HEK293 (cell line): ENCODE results near the gene TUBGCP6.

Experiments
- EGR2 ChIP-seq: fragments of 450-650 bp; formaldehyde crosslinking; IDR thresholded peaks from 2 replicates; pipeline ENCODE4 v1.5.1; 2016; ENCODE audit warnings: low read depth, missing biosample characterization, missing genetic modification characterization
- GFI1B ChIP-seq: fragments of 450-650 bp; formaldehyde crosslinking; IDR thresholded peaks from 2 replicates; pipeline ENCODE4 v1.5.1; 2016; ENCODE audit warnings: missing biosample characterization, missing genetic modification characterization
- GLI2 ChIP-seq: fragments of 450-650 bp; formaldehyde crosslinking; IDR thresholded peaks from 2 replicates; pipeline ENCODE4; 2017; ENCODE audit warnings: missing biosample characterization, missing genetic modification characterization, low read depth, borderline replicate concordance
- HOXA7 ChIP-seq: sonication (generic); formaldehyde crosslinking; IDR thresholded peaks from 2 replicates; pipeline ENCODE4 v1.8.1; 2022; ENCODE audit warnings: missing genetic modification reagents, borderline replicate concordance
- HOXD13 ChIP-seq: sonication (generic); formaldehyde crosslinking; IDR thresholded peaks from 2 replicates; pipeline ENCODE4 v1.8.0; 2022; ENCODE audit warnings: missing genetic modification reagents, borderline replicate concordance
- KLF16 ChIP-seq: fragments of 450-650 bp; formaldehyde crosslinking; IDR thresholded peaks from 2 replicates; pipeline ENCODE4 v1.5.1; 2017; ENCODE audit warnings: missing biosample characterization, missing genetic modification characterization
- KLF7 ChIP-seq: fragments of 450-650 bp; formaldehyde crosslinking; IDR thresholded peaks from 2 replicates; pipeline ENCODE4 v1.5.1; 2016; ENCODE audit warnings: missing biosample characterization, missing genetic modification characterization, borderline replicate concordance
- KLF9 ChIP-seq: fragments of 450-650 bp; formaldehyde crosslinking; IDR thresholded peaks from 2 replicates; pipeline ENCODE4 v1.5.1; 2016; ENCODE audit warnings: missing biosample characterization, missing genetic modification characterization, low read depth
- SETDB1 ChIP-seq: IDR thresholded peaks from one replicate; pipeline ENCODE4 v1.6.1; 2017; ENCODE audit warnings: mild to moderate bottlenecking, low read length, moderate library complexity, mixed read lengths; ENCODE audit not compliant: insufficient read length
- ZFP3 ChIP-seq: fragments of 450-650 bp; formaldehyde crosslinking; IDR thresholded peaks from 2 replicates; pipeline ENCODE4 v1.5.1; 2016; ENCODE audit warnings: low read depth, missing biosample characterization, missing genetic modification characterization
- ZNF112 ChIP-seq: fragments of 450-650 bp; formaldehyde crosslinking; IDR thresholded peaks from 2 replicates; pipeline ENCODE4 v1.5.0; 2017; ENCODE audit warnings: missing biosample characterization, missing genetic modification characterization
- ZNF23 ChIP-seq: fragments of 450-650 bp; formaldehyde crosslinking; IDR thresholded peaks from 2 replicates; pipeline ENCODE4 v1.5.1; 2016; ENCODE audit warnings: missing biosample characterization, missing genetic modification characterization, borderline replicate concordance
- ZNF274 ChIP-seq, 2 experiments: fragments of 200-500 bp in 1 of 2; fragments of 450-650 bp in 1 of 2; sonication (Bioruptor generic) in 1 of 2; formaldehyde crosslinking in 1 of 2; IDR thresholded peaks; 2 replicates each; pipeline versions ENCODE4 v1.5.1 to v1.6.1; 2014 to 2016; ENCODE audit warnings: borderline replicate concordance in 1 of 2, inconsistent platforms in 1 of 2, low read length in 1 of 2, missing biosample characterization in 1 of 2, missing genetic modification characterization in 1 of 2
- ZNF404 ChIP-seq: fragments of 450-650 bp; formaldehyde crosslinking; IDR thresholded peaks from 2 replicates; pipeline ENCODE4 v1.5.1; 2017; ENCODE audit warnings: missing biosample characterization, missing genetic modification characterization
- ZNF48 ChIP-seq: fragments of 450-650 bp; formaldehyde crosslinking; IDR thresholded peaks from 2 replicates; pipeline ENCODE4 v1.5.1; 2016; ENCODE audit warnings: missing biosample characterization, missing genetic modification characterization
- ZNF544 ChIP-seq: fragments of 450-650 bp; formaldehyde crosslinking; IDR thresholded peaks from 2 replicates; pipeline ENCODE4 v1.5.0; 2017; ENCODE audit warnings: missing biosample characterization, missing genetic modification characterization
- ZNF629 ChIP-seq: fragments of 450-650 bp; formaldehyde crosslinking; IDR thresholded peaks from 2 replicates; pipeline ENCODE4 v1.5.1; 2017; ENCODE audit warnings: missing biosample characterization, missing genetic modification characterization
- ZNF707 ChIP-seq: fragments of 450-650 bp; formaldehyde crosslinking; IDR thresholded peaks from 2 replicates; pipeline ENCODE4 v1.5.1; 2016; ENCODE audit warnings: missing biosample characterization, missing genetic modification characterization
- ZNF830 ChIP-seq: fragments of 450-650 bp; IDR thresholded peaks from 2 replicates; pipeline ENCODE4 v1.5.0; 2018; ENCODE audit warnings: missing biosample characterization, missing genetic modification characterization, low read depth, mild to moderate bottlenecking, moderate library complexity
- TF ChIP-seq, protein P1 (sequence below): fragments of 450-650 bp; formaldehyde crosslinking; IDR thresholded peaks from 2 replicates; pipeline ENCODE4 v1.5.1; 2016; ENCODE audit warnings: missing biosample characterization, missing genetic modification characterization
- TF ChIP-seq, protein P2 (sequence below): fragments of 450-650 bp; formaldehyde crosslinking; IDR thresholded peaks from 2 replicates; pipeline ENCODE4 v1.5.1; 2016; ENCODE audit warnings: missing biosample characterization, missing genetic modification characterization
- TF ChIP-seq, protein P3 (sequence below): fragments of 450-650 bp; formaldehyde crosslinking; IDR thresholded peaks from 2 replicates; pipeline ENCODE4 v1.5.1; 2016; ENCODE audit warnings: missing biosample characterization, missing genetic modification characterization, borderline replicate concordance
- TF ChIP-seq, protein P4 (sequence below): fragments of 450-650 bp; formaldehyde crosslinking; IDR thresholded peaks from 2 replicates; pipeline ENCODE4 v1.5.1; 2016; ENCODE audit warnings: missing biosample characterization, missing genetic modification characterization
- TF ChIP-seq, protein P5 (sequence below): fragments of 450-650 bp; formaldehyde crosslinking; IDR thresholded peaks from 2 replicates; pipeline ENCODE4 v1.5.1; 2017; ENCODE audit warnings: missing biosample characterization, mild to moderate bottlenecking, missing genetic modification characterization, moderate library complexity
- TF ChIP-seq, protein P6 (sequence below): fragments of 450-650 bp; formaldehyde crosslinking; IDR thresholded peaks from 2 replicates; pipeline ENCODE4 v1.5.1; 2017; ENCODE audit warnings: missing biosample characterization, missing genetic modification characterization
- TF ChIP-seq, protein P7 (sequence below): fragments of 450-650 bp; IDR thresholded peaks from 2 replicates; pipeline ENCODE4 v1.5.1; 2018; ENCODE audit warnings: missing biosample characterization, missing genetic modification characterization

The TUBGCP6 gene

DNA sequence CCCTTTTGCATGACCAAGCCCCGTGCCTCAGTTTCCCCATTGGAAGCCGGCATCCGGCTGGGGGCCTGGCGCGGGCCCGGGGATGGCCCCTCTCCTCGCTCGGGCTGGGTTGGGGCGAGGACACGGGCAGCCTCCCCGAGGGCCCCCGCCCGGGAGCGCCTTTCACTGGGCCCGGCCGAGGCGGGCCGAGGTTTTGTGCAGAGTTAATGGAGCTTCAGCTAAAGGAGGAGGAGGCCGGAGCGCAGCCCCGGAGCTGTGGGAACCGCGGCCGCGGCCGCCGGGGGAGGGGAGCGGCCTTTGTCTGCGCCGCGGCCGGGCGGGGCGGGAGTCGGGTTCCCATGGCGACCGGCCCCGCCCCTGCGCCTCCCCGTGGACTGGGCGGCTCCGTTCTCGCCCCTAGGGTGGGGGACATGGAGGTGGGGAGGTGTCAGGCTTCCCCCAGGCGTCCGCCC, 26.7 kb upstream of the TUBGCP6 start (continued):
- TF ChIP-seq, protein P1, sequence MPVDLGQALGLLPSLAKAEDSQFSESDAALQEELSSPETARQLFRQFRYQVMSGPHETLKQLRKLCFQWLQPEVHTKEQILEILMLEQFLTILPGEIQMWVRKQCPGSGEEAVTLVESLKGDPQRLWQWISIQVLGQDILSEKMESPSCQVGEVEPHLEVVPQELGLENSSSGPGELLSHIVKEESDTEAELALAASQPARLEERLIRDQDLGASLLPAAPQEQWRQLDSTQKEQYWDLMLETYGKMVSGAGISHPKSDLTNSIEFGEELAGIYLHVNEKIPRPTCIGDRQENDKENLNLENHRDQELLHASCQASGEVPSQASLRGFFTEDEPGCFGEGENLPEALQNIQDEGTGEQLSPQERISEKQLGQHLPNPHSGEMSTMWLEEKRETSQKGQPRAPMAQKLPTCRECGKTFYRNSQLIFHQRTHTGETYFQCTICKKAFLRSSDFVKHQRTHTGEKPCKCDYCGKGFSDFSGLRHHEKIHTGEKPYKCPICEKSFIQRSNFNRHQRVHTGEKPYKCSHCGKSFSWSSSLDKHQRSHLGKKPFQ (tag by site-specific recombination): no peak
- TF ChIP-seq ZNF404 (tag by site-specific recombination): no peak
- TF ChIP-seq, protein P2, sequence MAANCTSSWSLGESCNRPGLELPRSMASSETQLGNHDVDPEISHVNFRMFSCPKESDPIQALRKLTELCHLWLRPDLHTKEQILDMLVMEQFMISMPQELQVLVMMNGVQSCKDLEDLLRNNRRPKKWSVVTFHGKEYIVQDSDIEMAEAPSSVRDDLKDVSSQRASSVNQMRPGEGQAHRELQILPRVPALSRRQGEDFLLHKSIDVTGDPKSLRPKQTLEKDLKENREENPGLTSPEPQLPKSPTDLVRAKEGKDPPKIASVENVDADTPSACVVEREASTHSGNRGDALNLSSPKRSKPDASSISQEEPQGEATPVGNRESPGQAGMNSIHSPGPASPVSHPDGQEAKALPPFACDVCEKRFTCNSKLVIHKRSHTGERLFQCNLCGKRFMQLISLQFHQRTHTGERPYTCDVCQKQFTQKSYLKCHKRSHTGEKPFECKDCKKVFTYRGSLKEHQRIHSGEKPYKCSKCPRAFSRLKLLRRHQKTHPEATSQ: no peak
- TF ChIP-seq, protein P3, sequence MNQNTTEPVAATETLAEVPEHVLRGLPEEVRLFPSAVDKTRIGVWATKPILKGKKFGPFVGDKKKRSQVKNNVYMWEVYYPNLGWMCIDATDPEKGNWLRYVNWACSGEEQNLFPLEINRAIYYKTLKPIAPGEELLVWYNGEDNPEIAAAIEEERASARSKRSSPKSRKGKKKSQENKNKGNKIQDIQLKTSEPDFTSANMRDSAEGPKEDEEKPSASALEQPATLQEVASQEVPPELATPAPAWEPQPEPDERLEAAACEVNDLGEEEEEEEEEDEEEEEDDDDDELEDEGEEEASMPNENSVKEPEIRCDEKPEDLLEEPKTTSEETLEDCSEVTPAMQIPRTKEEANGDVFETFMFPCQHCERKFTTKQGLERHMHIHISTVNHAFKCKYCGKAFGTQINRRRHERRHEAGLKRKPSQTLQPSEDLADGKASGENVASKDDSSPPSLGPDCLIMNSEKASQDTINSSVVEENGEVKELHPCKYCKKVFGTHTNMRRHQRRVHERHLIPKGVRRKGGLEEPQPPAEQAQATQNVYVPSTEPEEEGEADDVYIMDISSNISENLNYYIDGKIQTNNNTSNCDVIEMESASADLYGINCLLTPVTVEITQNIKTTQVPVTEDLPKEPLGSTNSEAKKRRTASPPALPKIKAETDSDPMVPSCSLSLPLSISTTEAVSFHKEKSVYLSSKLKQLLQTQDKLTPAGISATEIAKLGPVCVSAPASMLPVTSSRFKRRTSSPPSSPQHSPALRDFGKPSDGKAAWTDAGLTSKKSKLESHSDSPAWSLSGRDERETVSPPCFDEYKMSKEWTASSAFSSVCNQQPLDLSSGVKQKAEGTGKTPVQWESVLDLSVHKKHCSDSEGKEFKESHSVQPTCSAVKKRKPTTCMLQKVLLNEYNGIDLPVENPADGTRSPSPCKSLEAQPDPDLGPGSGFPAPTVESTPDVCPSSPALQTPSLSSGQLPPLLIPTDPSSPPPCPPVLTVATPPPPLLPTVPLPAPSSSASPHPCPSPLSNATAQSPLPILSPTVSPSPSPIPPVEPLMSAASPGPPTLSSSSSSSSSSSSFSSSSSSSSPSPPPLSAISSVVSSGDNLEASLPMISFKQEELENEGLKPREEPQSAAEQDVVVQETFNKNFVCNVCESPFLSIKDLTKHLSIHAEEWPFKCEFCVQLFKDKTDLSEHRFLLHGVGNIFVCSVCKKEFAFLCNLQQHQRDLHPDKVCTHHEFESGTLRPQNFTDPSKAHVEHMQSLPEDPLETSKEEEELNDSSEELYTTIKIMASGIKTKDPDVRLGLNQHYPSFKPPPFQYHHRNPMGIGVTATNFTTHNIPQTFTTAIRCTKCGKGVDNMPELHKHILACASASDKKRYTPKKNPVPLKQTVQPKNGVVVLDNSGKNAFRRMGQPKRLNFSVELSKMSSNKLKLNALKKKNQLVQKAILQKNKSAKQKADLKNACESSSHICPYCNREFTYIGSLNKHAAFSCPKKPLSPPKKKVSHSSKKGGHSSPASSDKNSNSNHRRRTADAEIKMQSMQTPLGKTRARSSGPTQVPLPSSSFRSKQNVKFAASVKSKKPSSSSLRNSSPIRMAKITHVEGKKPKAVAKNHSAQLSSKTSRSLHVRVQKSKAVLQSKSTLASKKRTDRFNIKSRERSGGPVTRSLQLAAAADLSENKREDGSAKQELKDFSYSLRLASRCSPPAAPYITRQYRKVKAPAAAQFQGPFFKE: no peak
- TF ChIP-seq ZNF544 (tag by site-specific recombination): no peak
- no peak; the same call in 1 of the 2 replicates for TF ChIP-seq KLF7
- TF ChIP-seq SETDB1: no peak
- TF ChIP-seq, protein P4, sequence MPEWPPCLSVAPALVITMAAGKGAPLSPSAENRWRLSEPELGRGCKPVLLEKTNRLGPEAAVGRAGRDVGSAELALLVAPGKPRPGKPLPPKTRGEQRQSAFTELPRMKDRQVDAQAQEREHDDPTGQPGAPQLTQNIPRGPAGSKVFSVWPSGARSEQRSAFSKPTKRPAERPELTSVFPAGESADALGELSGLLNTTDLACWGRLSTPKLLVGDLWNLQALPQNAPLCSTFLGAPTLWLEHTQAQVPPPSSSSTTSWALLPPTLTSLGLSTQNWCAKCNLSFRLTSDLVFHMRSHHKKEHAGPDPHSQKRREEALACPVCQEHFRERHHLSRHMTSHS (tag by site-specific recombination): no peak
- no peak for TF ChIP-seq ZNF23 (tag by site-specific recombination)
- TF ChIP-seq, protein P5, sequence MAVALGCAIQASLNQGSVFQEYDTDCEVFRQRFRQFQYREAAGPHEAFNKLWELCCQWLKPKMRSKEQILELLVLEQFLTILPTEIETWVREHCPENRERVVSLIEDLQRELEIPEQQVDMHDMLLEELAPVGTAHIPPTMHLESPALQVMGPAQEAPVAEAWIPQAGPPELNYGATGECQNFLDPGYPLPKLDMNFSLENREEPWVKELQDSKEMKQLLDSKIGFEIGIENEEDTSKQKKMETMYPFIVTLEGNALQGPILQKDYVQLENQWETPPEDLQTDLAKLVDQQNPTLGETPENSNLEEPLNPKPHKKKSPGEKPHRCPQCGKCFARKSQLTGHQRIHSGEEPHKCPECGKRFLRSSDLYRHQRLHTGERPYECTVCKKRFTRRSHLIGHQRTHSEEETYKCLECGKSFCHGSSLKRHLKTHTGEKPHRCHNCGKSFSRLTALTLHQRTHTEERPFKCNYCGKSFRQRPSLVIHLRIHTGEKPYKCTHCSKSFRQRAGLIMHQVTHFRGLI (tag by site-specific recombination): no peak
- no peak for TF ChIP-seq EGR2 (tag by site-specific recombination)
- TF ChIP-seq ZNF112 (tag by site-specific recombination): no peak
- TF ChIP-seq KLF9 (tag by site-specific recombination): peak; percentile 66
- TF ChIP-seq, protein P6, sequence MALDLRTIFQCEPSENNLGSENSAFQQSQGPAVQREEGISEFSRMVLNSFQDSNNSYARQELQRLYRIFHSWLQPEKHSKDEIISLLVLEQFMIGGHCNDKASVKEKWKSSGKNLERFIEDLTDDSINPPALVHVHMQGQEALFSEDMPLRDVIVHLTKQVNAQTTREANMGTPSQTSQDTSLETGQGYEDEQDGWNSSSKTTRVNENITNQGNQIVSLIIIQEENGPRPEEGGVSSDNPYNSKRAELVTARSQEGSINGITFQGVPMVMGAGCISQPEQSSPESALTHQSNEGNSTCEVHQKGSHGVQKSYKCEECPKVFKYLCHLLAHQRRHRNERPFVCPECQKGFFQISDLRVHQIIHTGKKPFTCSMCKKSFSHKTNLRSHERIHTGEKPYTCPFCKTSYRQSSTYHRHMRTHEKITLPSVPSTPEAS: no peak
- TF ChIP-seq ZNF629 (tag by site-specific recombination): no peak
- TF ChIP-seq GLI2 (tag by site-specific recombination): no peak
- TF ChIP-seq KLF16: no peak
- no peak for TF ChIP-seq ZFP3 (tag by site-specific recombination)
- TF ChIP-seq, protein P7, sequence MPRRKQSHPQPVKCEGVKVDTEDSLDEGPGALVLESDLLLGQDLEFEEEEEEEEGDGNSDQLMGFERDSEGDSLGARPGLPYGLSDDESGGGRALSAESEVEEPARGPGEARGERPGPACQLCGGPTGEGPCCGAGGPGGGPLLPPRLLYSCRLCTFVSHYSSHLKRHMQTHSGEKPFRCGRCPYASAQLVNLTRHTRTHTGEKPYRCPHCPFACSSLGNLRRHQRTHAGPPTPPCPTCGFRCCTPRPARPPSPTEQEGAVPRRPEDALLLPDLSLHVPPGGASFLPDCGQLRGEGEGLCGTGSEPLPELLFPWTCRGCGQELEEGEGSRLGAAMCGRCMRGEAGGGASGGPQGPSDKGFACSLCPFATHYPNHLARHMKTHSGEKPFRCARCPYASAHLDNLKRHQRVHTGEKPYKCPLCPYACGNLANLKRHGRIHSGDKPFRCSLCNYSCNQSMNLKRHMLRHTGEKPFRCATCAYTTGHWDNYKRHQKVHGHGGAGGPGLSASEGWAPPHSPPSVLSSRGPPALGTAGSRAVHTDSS (tag by site-specific recombination): no peak
- TF ChIP-seq ZNF707 (tag by site-specific recombination): no peak
- TF ChIP-seq HOXA7 (CRISPR knock-in tag): no peak
- no peak for TF ChIP-seq HOXD13 (CRISPR knock-in tag)
- TF ChIP-seq ZNF830 (tag by site-specific recombination): no peak
- no peak for TF ChIP-seq GFI1B (tag by site-specific recombination)
- TF ChIP-seq ZNF274 (IDR thresholded peaks at IDR 0.05; ENCODE audit: low read length): no peak
- TF ChIP-seq ZNF274 (tag by site-specific recombination; IDR thresholded peaks at IDR 0.05; ENCODE audit: borderline replicate concordance): no peak
- no peak for TF ChIP-seq ZNF48 (tag by site-specific recombination)
